ENCODE measurements around the gene AFF3. TPM values are rescaled to one million over a fixed set of nuclear protein-coding genes. Genes with fewer than 3 reads are reported as not detected.

Gene AFF3
- total RNA-seq, 6 experiments from 2014 or later, result 0.80 to 8.2 (median 6.8) TPM

GRCh38 chr2:99559075-99559662, 583.2 kb downstream of the AFF3 start:
- peak; percentile 61 for DNase-seq
- Mint-ChIP-seq H3K27ac (no peak overlapping the region), H3K4me1 (ENCODE audit: low read depth) (peaks cover 12% of the 10 kb centered on the region), H3K27me3 (ENCODE audit: insufficient read depth) (peaks cover 14% of the 10 kb centered on the region), H3K9me3 (no peaks in the 10 kb centered on the region), H3K4me3 (no peak overlapping the region), H3K36me3 (ENCODE audit: low read depth) (no peaks in the 10 kb centered on the region)
- peak; percentile 100 for TF ChIP-seq CTCF (IDR thresholded peaks at IDR 0.05)

GRCh38 chr2:99555404-99555803, 587.0 kb downstream of the AFF3 start:
- no peak overlapping the region for H3K27ac Mint-ChIP-seq
- TF ChIP-seq CTCF (IDR thresholded peaks at IDR 0.05), result no peak
- H3K9me3 Mint-ChIP-seq, result no peaks in the 10 kb centered on the region
- H3K36me3 Mint-ChIP-seq (ENCODE audit: low read depth), result no peaks in the 10 kb centered on the region
- peaks cover 19% of the 10 kb centered on the region for H3K27me3 Mint-ChIP-seq (ENCODE audit: insufficient read depth)
- DNase-seq, result no peak
- H3K4me1 Mint-ChIP-seq (ENCODE audit: low read depth), result no peaks in the 10 kb centered on the region; the same call in 1 of the 2 replicates
- H3K4me3 Mint-ChIP-seq, result no peak overlapping the region

GRCh38 chr2:99554871-99555270, 587.5 kb downstream of the AFF3 start:
- H3K36me3 Mint-ChIP-seq (ENCODE audit: low read depth), result no peaks in the 10 kb centered on the region
- H3K9me3 Mint-ChIP-seq, result no peaks in the 10 kb centered on the region
- no peaks in the 10 kb centered on the region; the same call in 1 of the 2 replicates for H3K4me1 Mint-ChIP-seq (ENCODE audit: low read depth)
- no peak for DNase-seq
- H3K4me3 Mint-ChIP-seq, result no peak overlapping the region
- H3K27ac Mint-ChIP-seq, result no peak overlapping the region
- peaks cover 17% of the 10 kb centered on the region for H3K27me3 Mint-ChIP-seq (ENCODE audit: insufficient read depth)
- TF ChIP-seq CTCF (IDR thresholded peaks at IDR 0.05), result no peak

DNA sequence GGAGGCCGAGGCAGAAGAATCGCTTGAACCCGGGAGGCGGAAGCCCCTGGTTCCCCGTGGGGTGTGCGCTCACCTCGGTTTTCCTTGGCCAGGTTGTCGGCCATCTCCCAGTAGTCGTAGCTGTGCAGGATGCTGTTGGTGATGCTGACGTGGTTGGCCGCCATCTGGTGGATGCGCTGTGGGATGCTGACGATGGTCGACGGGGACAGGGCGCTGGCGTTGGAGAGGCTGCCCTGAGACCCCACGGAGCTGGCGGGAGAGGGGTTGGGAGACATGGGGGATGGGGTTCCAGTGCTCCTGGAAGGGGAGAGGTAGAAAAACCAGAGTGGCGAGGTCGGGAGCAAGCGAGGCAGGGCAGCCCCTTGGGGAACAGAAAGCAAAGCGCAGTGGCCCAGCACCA, 588.2 kb downstream of the AFF3 start:
- no peaks in the 10 kb centered on the region for H3K36me3 Mint-ChIP-seq (ENCODE audit: low read depth)
- H3K9me3 Mint-ChIP-seq, result no peaks in the 10 kb centered on the region
- H3K4me1 Mint-ChIP-seq (ENCODE audit: low read depth), result no peaks in the 10 kb centered on the region; the same call in 1 of the 2 replicates
- no peak overlapping the region for H3K27ac Mint-ChIP-seq
- no peak for DNase-seq
- no peak for TF ChIP-seq CTCF (IDR thresholded peaks at IDR 0.05)
- H3K27me3 Mint-ChIP-seq (ENCODE audit: insufficient read depth), result peaks cover 17% of the 10 kb centered on the region
- no peak overlapping the region for H3K4me3 Mint-ChIP-seq

GRCh38 chr2:99552529-99552928, 589.9 kb downstream of the AFF3 start:
- peaks cover 15% of the 10 kb centered on the region for H3K27me3 Mint-ChIP-seq (ENCODE audit: insufficient read depth)

More at GRCh38 chr2:99552529-99552928, 589.9 kb downstream of the AFF3 start:
- Mint-ChIP-seq H3K9me3 (no peaks in the 10 kb centered on the region), H3K4me3 (no peak overlapping the region), H3K4me1 (ENCODE audit: low read depth) (no peaks in the 10 kb centered on the region), H3K27ac (no peak overlapping the region), H3K36me3 (ENCODE audit: low read depth) (no peaks in the 10 kb centered on the region)
- no peak for DNase-seq
- TF ChIP-seq CTCF (IDR thresholded peaks at IDR 0.05), result no peak

Measured in HFFc6 (cell line).